ENCODE measurements around the gene HIGD1A.
A peak's percentile ranks its signal among the peaks of the same experiment; 100 is the strongest.

HIGD1A gene

GRCh38 chr3:42795621-42796181 lies 8.6 kb downstream of the HIGD1A start:
- DNase-seq, result no peak

GRCh38 chr3:42790714-42791229 lies 13.5 kb downstream of the HIGD1A start:
- no peak for DNase-seq

GRCh38 chr3:42786631-42787030 lies 17.7 kb downstream of the HIGD1A start:
- DNase-seq, result no peak

- DNase-seq, result no peak
Measured at GRCh38 chr3:42786212-42786611, 18.1 kb downstream of the HIGD1A start.

GRCh38 chr3:42780892-42781700 lies 23.2 kb downstream of the HIGD1A start:
- DNase-seq, result peak; percentile 18 to 61

- DNase-seq, result no peak
Measured at GRCh38 chr3:42780398-42780797, 23.9 kb downstream of the HIGD1A start.

GRCh38 chr3:42778644-42779043 lies 25.6 kb downstream of the HIGD1A start:
- DNase-seq, result no peak

- DNase-seq, result no peak
Measured at GRCh38 chr3:42773409-42773751, 30.9 kb downstream of the HIGD1A start.

GRCh38 chr3:42772670-42773408 lies 31.5 kb downstream of the HIGD1A start, which contains the start of gene CCDC13:
Gene CCDC13, minus strand, starts transcription at chr3:42773253. Its CDS starts 14,908 bp downstream, at chr3:42758345.
- peak in 1 of 2 experiments; percentile 30 for DNase-seq

GRCh38 chr3:42771271-42771670 lies 33.0 kb downstream of the HIGD1A start:
- no peak for DNase-seq

GRCh38 chr3:42769477-42770131 lies 34.7 kb downstream of the HIGD1A start:
- DNase-seq, result no peak

- DNase-seq, result no peak
Measured at GRCh38 chr3:42764561-42765295, 39.6 kb downstream of the HIGD1A start.

GRCh38 chr3:42764115-42764514 lies 40.2 kb downstream of the HIGD1A start:
- DNase-seq, result no peak

- no peak for DNase-seq
Measured at GRCh38 chr3:42763021-42763420, 41.3 kb downstream of the HIGD1A start.

GRCh38 chr3:42762046-42762724 lies 42.1 kb downstream of the HIGD1A start:
- DNase-seq, result no peak

GRCh38 chr3:42758126-42758525 lies 46.2 kb downstream of the HIGD1A start:
- DNase-seq, result no peak

GRCh38 chr3:42756681-42757213 lies 47.5 kb downstream of the HIGD1A start:
- DNase-seq, result no peak

GRCh38 chr3:42755681-42756578 lies 48.4 kb downstream of the HIGD1A start:
- peak in 1 of 2 experiments; percentile 15 for DNase-seq

- no peak for DNase-seq
Measured at GRCh38 chr3:42753757-42754156, 50.5 kb downstream of the HIGD1A start.

- DNase-seq, result no peak
Measured at GRCh38 chr3:42752961-42753360, 51.3 kb downstream of the HIGD1A start.

Data from NCI-H446 (cell line).